Lung (tissue), 12 donors: ENCODE data around the gene ACTL9. TPM values are rescaled to one million over a fixed set of nuclear protein-coding genes. Genes with fewer than 3 reads are reported as not detected.

Experiments used
- ATAC-seq: fragments of 200-7000 bp; cut with Tn5 transposase; one replicate; pipeline ENCODE4 v1.9.1; 2020; ENCODE audit warnings: moderate number of reproducible peaks; ENCODE audit not compliant: insufficient read depth, low FRiP score
- DNase-seq, 3 donors: peaks; one replicate each; pipeline ENCODE4 v3.0.0-alpha.2; 2013 to 2017
- H3K27ac ChIP-seq, 2 donors: one replicate each; pipeline ENCODE4 v1.5.1; 2013; ENCODE audit warnings: mild to moderate bottlenecking in 2 of 2, moderate library complexity in 2 of 2, control low read depth in 1 of 2, inconsistent platforms in 1 of 2, low read depth in 1 of 2, low read length in 1 of 2
- H3K27me3 ChIP-seq, 3 donors: one replicate each; pipeline ENCODE4 v1.5.1; 2013; ENCODE audit warnings: low read length in 2 of 3; ENCODE audit not compliant: control insufficient read depth in 3 of 3, insufficient read depth in 3 of 3
- H3K36me3 ChIP-seq, 4 donors: one replicate each; pipeline ENCODE4 v1.5.1; 2013; ENCODE audit warnings: low read length in 4 of 4, mild to moderate bottlenecking in 1 of 4, moderate library complexity in 1 of 4; ENCODE audit not compliant: control insufficient read depth in 4 of 4, insufficient read depth in 4 of 4
- H3K4me1 ChIP-seq, 5 donors: one replicate each; pipeline ENCODE4 v1.5.1; 2013; ENCODE audit warnings: low read length in 5 of 5, mild to moderate bottlenecking in 2 of 5, moderate library complexity in 1 of 5; ENCODE audit not compliant: control insufficient read depth in 5 of 5, insufficient read depth in 5 of 5
- H3K4me3 ChIP-seq: one replicate; pipeline ENCODE4 v1.5.1; 2013; ENCODE audit warnings: mild to moderate bottlenecking, control low read depth, moderate library complexity
- H3K9ac ChIP-seq, 2 donors: one replicate each; pipeline ENCODE4 v1.5.1; 2013; ENCODE audit warnings: low read length in 2 of 2, control low read depth in 1 of 2; ENCODE audit not compliant: insufficient read depth in 1 of 2
- H3K9me3 ChIP-seq, 4 donors: one replicate each; pipeline ENCODE4 v1.5.1; 2013; ENCODE audit warnings: low read length in 3 of 4, mild to moderate bottlenecking in 1 of 4, moderate library complexity in 1 of 4; ENCODE audit not compliant: control insufficient read depth in 4 of 4, insufficient read depth in 3 of 4
- WGBS, 2 donors: extraction: QIAGEN DNeasy Blood & Tissue Kit; methylation state at CpG; one replicate each; pipeline ENCODE4 v1.1.7; 2013; 5-methylcytosine and 5-hydroxymethylcytosine counted together
- polyA plus RNA-seq, 2 donors: library from polyadenylated mRNA; stranded (reverse); fragments of 200-250 nt; gene quantifications; one replicate each; pipeline ENCODE4 v1.2.1, GENCODE V29; 2013
- total RNA-seq, 2 donors: library from RNA; depleted of rRNA in 1 of 2; stranded (reverse); fragments of >200 nt in 1 of 2; gene quantifications; one replicate each; pipeline ENCODE4 v1.2.1, GENCODE V29; 2014 to 2021
- TF ChIP-seq, protein P1 (sequence below): IDR thresholded peaks from 2 replicates; pipeline ENCODE4 v1.5.1; 2012; ENCODE audit warnings: mild to moderate bottlenecking; ENCODE audit errors: control extremely low read depth, extremely low read depth
- donor health status: control.
- donor health status: control.
- donor health status: Bipolar disorder and iron deficiency.
- donor health status: healthy.
- donor health status: DM: yes; HTN: yes; CAD: no.

Gene ACTL9
- total and polyA plus RNA-seq, 4 donors = not detected

- Histone ChIP-seq H3K9ac (no peak overlapping the region), H3K4me3 (no peak overlapping the region), H3K36me3 (no peaks in the 10 kb centered on the region), H3K27me3 (no peaks in the 10 kb centered on the region), H3K9me3 (no peaks in the 10 kb centered on the region), H3K27ac (no peak overlapping the region), H3K4me1 (no peaks in the 10 kb centered on the region)
- 47 to 74% methylated on average over 5 of the region's 5 CpGs for WGBS, 2 donors
- no peak for ATAC-seq
- DNase-seq = no peak
- TF ChIP-seq, protein P1, sequence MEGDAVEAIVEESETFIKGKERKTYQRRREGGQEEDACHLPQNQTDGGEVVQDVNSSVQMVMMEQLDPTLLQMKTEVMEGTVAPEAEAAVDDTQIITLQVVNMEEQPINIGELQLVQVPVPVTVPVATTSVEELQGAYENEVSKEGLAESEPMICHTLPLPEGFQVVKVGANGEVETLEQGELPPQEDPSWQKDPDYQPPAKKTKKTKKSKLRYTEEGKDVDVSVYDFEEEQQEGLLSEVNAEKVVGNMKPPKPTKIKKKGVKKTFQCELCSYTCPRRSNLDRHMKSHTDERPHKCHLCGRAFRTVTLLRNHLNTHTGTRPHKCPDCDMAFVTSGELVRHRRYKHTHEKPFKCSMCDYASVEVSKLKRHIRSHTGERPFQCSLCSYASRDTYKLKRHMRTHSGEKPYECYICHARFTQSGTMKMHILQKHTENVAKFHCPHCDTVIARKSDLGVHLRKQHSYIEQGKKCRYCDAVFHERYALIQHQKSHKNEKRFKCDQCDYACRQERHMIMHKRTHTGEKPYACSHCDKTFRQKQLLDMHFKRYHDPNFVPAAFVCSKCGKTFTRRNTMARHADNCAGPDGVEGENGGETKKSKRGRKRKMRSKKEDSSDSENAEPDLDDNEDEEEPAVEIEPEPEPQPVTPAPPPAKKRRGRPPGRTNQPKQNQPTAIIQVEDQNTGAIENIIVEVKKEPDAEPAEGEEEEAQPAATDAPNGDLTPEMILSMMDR = no peak
These were observed 7.6 kb downstream of the ACTL9 start for GRCh38 chr19:8690753-8691539.

DNA sequence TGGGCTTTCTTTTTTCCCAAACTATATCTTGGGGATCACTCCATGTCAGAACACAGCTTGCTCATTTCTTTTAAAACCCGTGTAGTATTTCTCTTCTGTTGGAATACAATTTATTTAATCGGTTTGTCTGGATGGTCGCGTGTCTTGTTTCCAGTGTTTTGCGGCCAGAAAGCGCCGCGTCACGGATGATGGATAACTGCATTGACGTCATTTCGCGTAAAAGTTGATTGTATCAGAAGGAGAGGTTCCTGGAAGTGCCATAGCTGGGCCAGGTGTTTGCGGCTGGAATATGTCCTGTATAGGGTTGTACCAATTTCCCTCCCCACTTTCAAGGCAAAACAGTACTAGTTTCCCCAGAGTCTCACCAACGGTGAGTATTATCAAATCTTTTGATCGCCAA, 9.7 kb downstream of the ACTL9 start:
- DNase-seq (no peak), ATAC-seq (no peak)
- 89% methylated on average over 15 of the region's 15 CpGs for WGBS, 2 donors
- no peaks in the 10 kb centered on the region for H3K9me3 ChIP-seq
- no peaks in the 10 kb centered on the region for H3K27me3 ChIP-seq
- H3K27ac ChIP-seq = no peak overlapping the region
- no peaks in the 10 kb centered on the region for H3K36me3 ChIP-seq
- TF ChIP-seq, protein P1 = no peak
- no peak overlapping the region for H3K4me3 ChIP-seq
- H3K9ac ChIP-seq = no peak overlapping the region
- no peaks in the 10 kb centered on the region for H3K4me1 ChIP-seq

DNA sequence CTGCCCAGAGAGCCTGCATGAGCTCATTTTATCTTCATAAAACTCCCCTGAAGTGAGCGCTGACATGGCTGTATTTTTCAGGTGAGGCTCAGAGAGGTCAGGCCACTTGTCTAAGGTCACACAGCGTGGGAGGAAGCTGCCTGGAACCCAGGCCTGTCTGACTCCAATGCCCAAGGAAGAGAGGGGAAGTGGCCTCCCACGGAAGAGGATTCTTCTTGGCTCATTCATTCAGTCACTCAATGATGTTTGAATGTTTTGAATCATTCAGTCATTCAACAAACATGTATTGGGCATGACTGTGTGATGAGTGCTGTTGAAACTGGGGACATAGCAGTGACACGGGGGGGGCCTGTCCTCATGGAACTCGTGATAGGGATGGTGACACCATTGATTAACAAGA, 12.0 kb downstream of the ACTL9 start:
- Histone ChIP-seq H3K4me3 (no peak overlapping the region), H3K9me3 (no peaks in the 10 kb centered on the region), H3K9ac (no peak overlapping the region), H3K4me1 (no peaks in the 10 kb centered on the region), H3K27me3 (no peaks in the 10 kb centered on the region), H3K36me3 (no peaks in the 10 kb centered on the region), H3K27ac (no peak overlapping the region)
- no peak for ATAC-seq
- TF ChIP-seq, protein P1 = no peak
- DNase-seq = no peak
- 54 to 71% methylated on average over 5 of the region's 5 CpGs for WGBS, 2 donors
